Vagina (tissue), 2 donors: ENCODE measurements around the gene SLC19A1.

Experiments
- CTCF ChIP-seq, 3 experiments: fragments of 450-650 bp in 2 of 3; fragments of 200-600 bp in 1 of 3; sonication (generic) in 1 of 3; IDR thresholded peaks; one replicate each; pipeline ENCODE4 v1.5.1; 2017 to 2019; ENCODE audit warnings: antibody characterized with exemption in 3 of 3, mild to moderate bottlenecking in 2 of 3, moderate library complexity in 2 of 3
- POLR2A ChIP-seq, 2 donors: fragments of 450-650 bp; IDR thresholded peaks; one replicate each; pipeline ENCODE4 v1.6.1; 2017; ENCODE audit warnings: antibody characterized with exemption in 2 of 2, mild to moderate bottlenecking in 2 of 2, moderate library complexity in 2 of 2
- POLR2AphosphoS5 ChIP-seq, 2 donors: sonication (generic); formaldehyde crosslinking; IDR thresholded peaks; one replicate each; pipeline ENCODE4 v1.9.0; 2017; ENCODE audit warnings: antibody characterized with exemption in 2 of 2, mild to moderate bottlenecking in 2 of 2, low read depth in 1 of 2; ENCODE audit not compliant: insufficient read depth in 1 of 2

DNA sequence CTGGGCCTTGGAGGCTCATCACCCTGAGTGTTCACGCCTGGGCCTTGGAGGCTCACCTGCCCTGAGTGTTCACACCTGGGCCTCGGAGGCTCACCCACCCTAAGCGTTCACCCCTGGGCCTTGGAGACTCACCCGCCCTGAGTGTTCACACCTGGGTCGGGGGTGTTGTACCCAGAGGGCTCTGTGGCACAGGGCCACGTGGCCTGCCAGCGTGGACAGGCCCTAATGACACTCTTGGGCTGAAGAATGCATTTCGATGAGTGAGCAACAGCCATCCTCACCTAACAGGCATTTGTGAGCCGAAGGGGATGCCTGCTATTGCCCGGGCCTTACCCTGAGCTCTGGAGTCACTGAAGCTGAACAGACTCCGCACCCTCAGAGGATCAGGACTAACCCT lies 17.5 kb downstream of the SLC19A1 start:
- TF ChIP-seq POLR2AphosphoS5 (IDR thresholded peaks at IDR 0.05; ENCODE audit: insufficient read depth in 1 of 2, low read depth in 1 of 2), result no peak
- no peak for TF ChIP-seq CTCF (IDR thresholded peaks at IDR 0.05)
- no peak for TF ChIP-seq POLR2A (IDR thresholded peaks at IDR 0.05)
